Femur (tissue), 1 donor: ENCODE data around the gene ZNF268.

ENCODE experiments used
- DNase-seq: peaks from one replicate; pipeline ENCODE4 v3.0.0-alpha.2; 2017

The ZNF268 gene

GRCh38 chr12:133181238-133181959, at the start of gene ZNF268:
Gene ZNF268 (plus strand): TSS chr12:133181495. CDS start chr12:133181998, 503 bp downstream.
- DNase-seq = peak; percentile 93

DNA sequence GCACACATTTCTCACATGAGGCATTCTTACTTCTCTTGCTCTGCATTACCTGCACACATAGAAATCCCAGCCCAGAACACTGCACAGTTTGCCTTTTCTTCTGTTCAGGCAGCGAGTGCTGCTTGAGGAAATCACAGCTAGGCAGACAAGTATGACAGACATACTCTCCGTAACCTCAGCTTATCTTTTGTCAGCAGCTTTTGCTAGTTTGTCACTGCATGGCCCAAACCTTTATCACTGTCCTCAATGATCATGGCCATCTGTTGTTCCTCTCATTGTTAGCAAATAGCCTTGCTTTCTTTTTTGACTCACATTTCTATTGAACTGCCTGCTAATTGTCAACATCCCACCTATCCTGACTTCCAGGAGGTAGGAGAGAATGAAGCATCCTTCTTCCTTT, 45.5 kb upstream of the ZNF268 start:
- no peak for DNase-seq

- no peak for DNase-seq
Observed at GRCh38 chr12:133145981-133146380, 35.3 kb upstream of the ZNF268 start.

DNA sequence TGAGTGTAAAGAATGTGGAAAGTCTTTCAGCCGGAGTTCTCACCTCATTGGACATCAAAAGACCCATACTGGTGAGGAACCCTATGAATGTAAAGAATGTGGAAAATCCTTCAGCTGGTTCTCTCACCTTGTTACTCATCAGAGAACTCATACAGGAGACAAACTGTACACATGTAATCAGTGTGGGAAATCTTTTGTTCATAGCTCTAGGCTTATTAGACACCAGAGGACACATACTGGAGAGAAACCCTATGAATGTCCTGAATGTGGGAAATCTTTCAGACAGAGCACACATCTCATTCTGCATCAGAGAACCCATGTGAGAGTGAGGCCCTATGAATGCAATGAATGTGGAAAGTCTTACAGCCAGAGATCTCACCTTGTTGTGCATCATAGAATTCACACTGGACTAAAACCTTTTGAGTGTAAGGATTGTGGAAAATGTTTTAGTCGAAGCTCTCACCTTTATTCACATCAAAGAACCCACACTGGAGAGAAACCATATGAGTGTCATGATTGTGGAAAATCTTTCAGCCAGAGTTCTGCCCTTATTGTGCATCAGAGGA, 25.1 kb upstream of the ZNF268 start:
- DNase-seq = no peak

DNA sequence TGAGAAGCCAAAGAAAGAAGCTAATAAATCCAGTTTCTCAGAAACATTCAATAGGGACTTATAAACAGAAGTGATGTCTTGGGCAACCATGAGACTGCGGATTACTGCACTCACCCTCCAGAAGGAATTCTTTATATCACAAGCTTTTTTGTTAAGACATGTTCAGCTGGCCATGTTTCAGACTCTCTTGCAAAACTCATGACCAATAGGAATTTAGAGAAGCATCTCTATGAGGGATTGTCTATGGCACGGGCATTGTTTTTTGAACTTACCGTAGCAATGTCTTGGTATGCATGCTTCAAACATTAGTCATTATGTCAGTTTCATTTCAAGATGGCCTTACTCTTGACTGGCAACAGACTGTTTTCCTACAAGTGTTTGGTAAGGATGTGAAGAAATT, 15.5 kb upstream of the ZNF268 start:
- no peak for DNase-seq

DNA sequence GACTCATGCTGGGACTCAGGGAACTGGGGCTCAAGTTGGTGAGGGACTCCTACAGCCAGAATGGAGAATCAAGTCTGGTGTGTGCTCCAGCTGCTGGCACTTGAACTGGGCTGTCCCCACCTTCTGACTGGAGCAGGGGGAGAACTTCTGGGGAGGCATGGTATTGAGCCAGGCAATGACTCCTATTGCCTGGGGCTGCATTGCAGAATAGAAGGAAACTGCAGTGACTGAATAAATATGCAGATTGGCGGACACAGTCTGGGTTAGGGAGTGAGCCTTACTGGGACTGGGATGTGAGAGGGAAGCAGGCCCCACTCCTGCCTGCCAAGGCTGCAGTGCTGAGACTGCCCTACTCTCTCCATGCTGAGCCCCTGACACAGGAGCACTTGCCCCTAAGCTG, 8.8 kb upstream of the ZNF268 start:
- no peak for DNase-seq

DNA sequence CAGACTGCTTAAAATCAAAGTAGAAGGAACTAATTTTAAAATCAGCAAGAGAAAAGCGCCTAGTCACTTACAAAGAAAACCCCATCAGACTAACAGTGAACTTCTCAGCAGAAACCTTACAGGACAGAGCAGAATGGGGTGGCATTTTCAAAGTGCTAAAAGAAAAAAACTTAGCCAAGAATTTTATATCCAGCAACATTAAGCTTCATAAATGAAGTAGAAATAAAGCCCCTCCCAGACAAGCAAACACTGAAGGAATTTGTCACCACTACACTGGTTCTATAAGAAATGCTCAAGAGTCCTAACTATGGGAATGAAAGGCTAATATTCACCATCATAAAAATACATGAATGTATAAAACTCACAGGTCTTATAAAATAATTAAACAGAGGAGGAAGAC, 6.4 kb upstream of the ZNF268 start:
- no peak for DNase-seq

DNA sequence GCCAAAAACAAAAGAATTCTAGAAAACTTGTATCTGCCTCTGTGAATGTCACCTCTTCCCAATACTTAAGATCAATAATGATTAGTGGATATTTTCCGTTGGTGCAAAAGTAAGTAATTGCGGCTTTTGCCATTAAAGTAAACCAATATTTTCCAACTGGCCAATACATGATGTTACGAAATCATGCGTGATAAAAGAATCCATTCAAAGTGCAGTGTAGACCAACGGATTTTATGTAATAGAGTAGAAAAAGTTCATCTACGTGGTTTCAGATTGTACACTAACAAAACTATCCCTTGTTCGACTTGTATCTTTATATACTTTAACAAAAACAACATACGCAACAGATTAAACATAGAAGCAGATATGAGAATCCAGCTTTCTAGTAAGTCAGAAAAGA, 626 bp upstream of the ZNF268 start:
- no peak for DNase-seq

- DNase-seq = no peak
Observed at GRCh38 chr12:133190176-133190575, 8.9 kb downstream of the ZNF268 start.

GRCh38 chr12:133192847-133193246, 11.6 kb downstream of the ZNF268 start:
- DNase-seq = no peak

- DNase-seq = no peak
Observed at GRCh38 chr12:133201888-133202287, 20.6 kb downstream of the ZNF268 start.

DNA sequence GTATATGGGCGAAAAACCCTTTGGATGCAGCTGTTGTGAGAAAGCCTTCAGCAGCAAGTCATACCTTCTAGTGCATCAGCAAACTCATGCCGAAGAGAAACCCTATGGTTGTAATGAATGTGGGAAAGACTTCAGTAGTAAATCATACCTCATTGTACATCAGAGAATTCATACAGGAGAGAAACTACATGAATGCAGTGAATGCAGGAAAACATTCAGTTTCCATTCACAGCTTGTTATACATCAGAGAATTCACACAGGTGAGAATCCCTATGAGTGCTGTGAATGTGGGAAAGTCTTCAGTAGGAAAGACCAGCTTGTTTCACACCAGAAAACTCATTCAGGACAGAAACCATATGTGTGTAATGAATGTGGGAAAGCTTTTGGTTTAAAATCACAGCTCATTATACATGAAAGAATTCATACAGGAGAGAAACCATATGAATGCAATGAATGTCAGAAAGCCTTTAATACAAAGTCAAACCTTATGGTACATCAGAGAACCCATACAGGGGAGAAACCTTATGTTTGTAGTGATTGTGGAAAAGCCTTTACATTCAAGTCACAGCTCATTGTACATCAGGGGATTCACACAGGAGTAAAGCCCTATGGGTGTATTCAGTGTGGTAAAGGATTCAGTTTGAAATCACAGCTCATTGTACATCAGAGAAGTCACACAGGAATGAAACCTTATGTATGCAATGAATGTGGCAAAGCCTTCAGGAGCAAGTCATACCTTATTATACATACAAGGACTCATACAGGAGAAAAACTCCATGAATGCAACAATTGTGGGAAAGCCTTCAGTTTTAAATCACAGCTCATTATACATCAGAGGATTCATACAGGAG, 21.4 kb downstream of the ZNF268 start:
- no peak for DNase-seq

- no peak for DNase-seq
Observed at GRCh38 chr12:133203344-133204263, 22.3 kb downstream of the ZNF268 start.

DNA sequence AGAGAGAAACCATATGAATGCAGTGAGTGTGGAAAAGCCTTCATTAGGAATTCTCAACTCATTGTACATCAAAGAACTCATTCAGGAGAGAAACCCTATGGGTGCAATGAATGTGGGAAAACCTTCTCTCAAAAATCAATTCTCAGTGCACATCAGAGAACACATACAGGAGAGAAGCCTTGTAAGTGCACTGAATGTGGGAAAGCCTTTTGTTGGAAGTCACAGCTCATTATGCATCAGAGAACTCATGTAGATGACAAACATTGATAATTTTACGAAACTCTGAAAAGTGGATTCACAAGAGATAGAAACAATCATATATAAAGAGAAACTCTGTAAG, 22.9 kb downstream of the ZNF268 start:
- no peak for DNase-seq

GRCh38 chr12:133206390-133206789, 25.1 kb downstream of the ZNF268 start:
- DNase-seq = no peak

DNA sequence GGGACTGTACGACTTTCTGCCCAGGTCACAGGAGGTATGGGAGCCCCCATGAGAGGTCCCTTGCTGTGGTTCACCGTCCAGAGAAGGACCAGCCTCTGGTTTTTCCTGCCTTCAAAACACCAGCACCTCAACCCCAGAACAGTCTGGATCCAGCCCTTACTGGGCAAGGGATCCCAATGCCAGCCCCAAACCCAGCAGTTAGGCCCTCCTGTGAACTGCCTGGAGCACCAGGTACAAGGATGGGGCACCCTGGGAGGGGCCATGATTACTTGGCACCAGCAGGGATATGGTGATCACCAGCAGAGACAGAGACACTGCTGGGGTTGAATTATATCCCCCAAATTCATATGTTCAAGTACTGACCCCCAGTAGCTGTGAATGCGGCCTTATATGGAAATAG, 34.4 kb downstream of the ZNF268 start:
- no peak for DNase-seq

- no peak for DNase-seq
Observed at GRCh38 chr12:133217219-133217618, 35.9 kb downstream of the ZNF268 start.

- no peak for DNase-seq
Observed at GRCh38 chr12:133220521-133220920, 39.2 kb downstream of the ZNF268 start.

GRCh38 chr12:133221241-133221640, 39.9 kb downstream of the ZNF268 start:
- DNase-seq = no peak

- DNase-seq = no peak
Observed at GRCh38 chr12:133222211-133222610, 40.9 kb downstream of the ZNF268 start.

GRCh38 chr12:133225527-133225926, 44.2 kb downstream of the ZNF268 start:
- DNase-seq = no peak

GRCh38 chr12:133226690-133227089, 45.4 kb downstream of the ZNF268 start:
- no peak for DNase-seq

- DNase-seq = no peak
Observed at GRCh38 chr12:133227281-133227852, 46.1 kb downstream of the ZNF268 start.
